ENCODE data around the gene SEC16B. TPM values are rescaled to one million over a fixed set of nuclear protein-coding genes. Genes with fewer than 3 reads are reported as not detected.

The SEC16B gene
- total and polyA plus RNA-seq, 2 of the 8 experiments (the other 6 are each of a cell fraction or from before 2014, with no cell fraction given), result 0.56 to 0.94 TPM

GRCh38 chr1:177996957-177997356, 27.1 kb upstream of the SEC16B start:
- H3K9me3 ChIP-seq (ENCODE audit: insufficient read depth in 2 of 2, low read depth in 1 of 2, low read length in 1 of 2), result no peaks in the 10 kb centered on the region
- H3K23me2 ChIP-seq (ENCODE audit: low read depth, low read length), result no peaks in the 10 kb centered on the region
- H2BK15ac ChIP-seq (ENCODE audit: low read length), result no peak overlapping the region
- no peak overlapping the region for H3K56ac ChIP-seq (replicated peaks; ENCODE audit: insufficient read length, low read depth, low read length)
- ChIA-PET POLR2A (ENCODE audit: partially characterized antibody) (no interaction called here), CTCF (ENCODE audit: partially characterized antibody) (interaction anchor here (0.6 to 4.6 kb wide), 3 partner anchors 34 to 953 kb away, joined by 3 to 23 read pairs (median 4); no protein-coding TSS in a partner anchor)
- H3K4ac ChIP-seq (replicated peaks; ENCODE audit: insufficient read length, low read depth, low read length), result no peak overlapping the region
- FAIRE-seq, result no peak
- H2BK20ac ChIP-seq (ENCODE audit: low read length), result no peak overlapping the region
- no peak overlapping the region for H2AK5ac ChIP-seq (ENCODE audit: low read depth, low read length)
- no peaks in the 10 kb centered on the region for H4K20me1 ChIP-seq (replicated peaks in 1 of 2; ENCODE audit: control insufficient read depth in 1 of 2, insufficient read depth in 2 of 2, low read length in 2 of 2)
- H4K8ac ChIP-seq (ENCODE audit: extremely low read depth, insufficient read depth, low read length), result no peak overlapping the region; the same call in 1 of the 2 replicates
- no peaks in the 10 kb centered on the region for H3K27me3 ChIP-seq (replicated peaks in 1 of 4; ENCODE audit: control insufficient read depth in 3 of 4, extremely low read depth in 1 of 4, insufficient read depth in 3 of 4, low read length in 3 of 4)
- no peak overlapping the region for H2BK12ac ChIP-seq (ENCODE audit: low read depth, low read length)
- no peak overlapping the region for H4K5ac ChIP-seq (ENCODE audit: insufficient read length, low read depth, low read length)
- H2BK120ac ChIP-seq (replicated peaks; ENCODE audit: low read depth, low read length), result no peak overlapping the region
- no peak overlapping the region for H2AFZ ChIP-seq (ENCODE audit: low read length)
- H3K79me2 ChIP-seq (ENCODE audit: control insufficient read depth in 1 of 2, insufficient read depth in 2 of 2, low read length in 2 of 2), result no peaks in the 10 kb centered on the region
- no peaks in the 10 kb centered on the region for H3K79me1 ChIP-seq (ENCODE audit: low read depth, low read length)
- H3K14ac ChIP-seq (ENCODE audit: insufficient read length), result no peak overlapping the region
- H2BK5ac ChIP-seq (ENCODE audit: low read depth, low read length), result no peak overlapping the region
- no peak for TF ChIP-seq NRF1 (IDR thresholded peaks at IDR 0.05; ENCODE audit: low read depth, low read length)
- no peak for TF ChIP-seq BACH1 (IDR thresholded peaks at IDR 0.05; ENCODE audit: low read length)
- TF ChIP-seq EGR1 (IDR thresholded peaks at IDR 0.05; ENCODE audit: borderline replicate concordance, low read depth, low read length), result no peak
- no peak for TF ChIP-seq SP2 (IDR thresholded peaks at IDR 0.05; ENCODE audit: low read length)
- no peak for TF ChIP-seq SP4 (IDR thresholded peaks at IDR 0.05; ENCODE audit: low read length)
- TF ChIP-seq YY1 (IDR thresholded peaks at IDR 0.05; ENCODE audit: low read depth, low read length), result no peak
- no peak for TF ChIP-seq SIX5 (IDR thresholded peaks at IDR 0.05; ENCODE audit: low read depth, low read length)
- no peak for TF ChIP-seq RAD21 (IDR thresholded peaks at IDR 0.05 in 1 of 2, conservative IDR thresholded peaks at IDR 0.05 in 1 of 2; ENCODE audit: low read depth in 2 of 2, low read length in 2 of 2)
- TF ChIP-seq ASH2L (IDR thresholded peaks at IDR 0.05; ENCODE audit: low read length), result no peak
- no peak for TF ChIP-seq ATF3 (IDR thresholded peaks at IDR 0.05; ENCODE audit: insufficient read depth, low read depth, low read length)
- no peak overlapping the region for H3K27ac ChIP-seq (ENCODE audit: low read depth, low read length)
- no peak overlapping the region for H3K4me3 ChIP-seq (ENCODE audit: extremely low read depth in 1 of 4, insufficient read depth in 2 of 4, low read depth in 3 of 4, low read length in 4 of 4)
- no peak overlapping the region for H3K18ac ChIP-seq (ENCODE audit: extremely low read depth, low read length)
- no peak overlapping the region for H4K91ac ChIP-seq (replicated peaks; ENCODE audit: insufficient read length, low read length)
- no peak overlapping the region for H3K4me2 ChIP-seq (ENCODE audit: insufficient read depth in 1 of 2, low read depth in 2 of 2, low read length in 2 of 2)
- no peak overlapping the region for H3K9ac ChIP-seq (replicated peaks in 1 of 4; ENCODE audit: extremely low read depth in 1 of 4, low read depth in 3 of 4, low read length in 3 of 4)
- H3K36me3 ChIP-seq (ENCODE audit: control insufficient read depth in 2 of 4, insufficient read depth in 4 of 4, low read length in 3 of 4), result no peaks in the 10 kb centered on the region
- no peak overlapping the region for H3K23ac ChIP-seq (ENCODE audit: insufficient read length)
- 85% methylated on average over 5 of the region's 5 CpGs; no CpG with 5 or more reads in 1 of the 2 experiments for WGBS, 2 experiments (ENCODE audit: extremely low coverage in 1 of 2, insufficient coverage in 1 of 2, insufficient read length in 1 of 2, insufficient replicate concordance in 2 of 2, low coverage in 1 of 2, low lambda C conversion rate in 2 of 2, missing lambda C conversion rate in 1 of 2)
- H3K4me1 ChIP-seq (replicated peaks in 1 of 4; ENCODE audit: control insufficient read depth in 3 of 4, insufficient read depth in 4 of 4, low read length in 3 of 4), result peaks cover 0 to 7% (median 1%) of the 10 kb centered on the region in 4 experiments; a peak in 3 of 7 replicates
- DNase-seq (ENCODE audit: low read depth in 1 of 2, low spot score in 2 of 2), result no peak

All from H1 (cell line).